Activated T-cell treated with anti-CD3 and anti-CD28 coated beads, Interleukin-2, amount 50 U/mL, for 1 hour (primary cell): ENCODE results near the gene FCSK.
A peak's percentile ranks its signal among the peaks of the same experiment; 100 is the strongest.
"Not testable (repeated sequence)": the region's sequence is repeated elsewhere in the genome, so short reads cannot be mapped to it uniquely, and the experiment has no call there.

Experiments used
- DNase-seq: peaks from one replicate; pipeline ENCODE4 v3.0.0-alpha.2; 2020

The FCSK gene

GRCh38 chr16:70432723-70433457 lies 21.5 kb upstream of the FCSK start:
- no peak for DNase-seq

- DNase-seq: no peak
Measured at GRCh38 chr16:70433458-70434103, 20.8 kb upstream of the FCSK start.

- DNase-seq: no peak
Measured at GRCh38 chr16:70434484-70435260, 19.7 kb upstream of the FCSK start.

DNA sequence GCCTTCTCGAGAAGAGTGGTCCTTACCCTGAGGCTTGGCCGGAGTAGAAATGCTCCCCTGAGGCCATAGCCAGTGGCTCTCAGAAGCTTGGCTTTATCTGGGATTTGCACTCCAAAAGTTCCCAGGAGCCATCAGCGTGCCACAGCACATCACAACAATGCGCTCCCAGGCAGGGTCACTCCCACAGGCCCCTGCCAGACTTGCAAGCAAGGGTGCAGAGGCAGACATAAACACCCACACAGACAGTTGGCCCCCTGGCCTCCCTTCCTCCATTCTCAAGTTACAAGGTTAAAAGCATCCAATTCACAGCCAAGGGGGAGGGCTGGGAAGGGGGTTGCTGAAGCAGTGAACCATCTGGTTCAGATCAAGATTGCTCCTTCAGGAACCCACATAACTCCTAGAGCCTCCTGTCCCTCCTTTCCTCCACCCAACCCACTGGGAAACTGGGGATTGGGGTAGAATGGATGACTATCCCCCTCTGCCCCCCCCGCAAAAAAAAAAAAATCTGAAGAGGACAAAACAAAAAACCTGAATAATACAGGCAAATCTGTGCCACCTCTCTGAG lies 17.3 kb upstream of the FCSK start:
- DNase-seq: no peak

DNA sequence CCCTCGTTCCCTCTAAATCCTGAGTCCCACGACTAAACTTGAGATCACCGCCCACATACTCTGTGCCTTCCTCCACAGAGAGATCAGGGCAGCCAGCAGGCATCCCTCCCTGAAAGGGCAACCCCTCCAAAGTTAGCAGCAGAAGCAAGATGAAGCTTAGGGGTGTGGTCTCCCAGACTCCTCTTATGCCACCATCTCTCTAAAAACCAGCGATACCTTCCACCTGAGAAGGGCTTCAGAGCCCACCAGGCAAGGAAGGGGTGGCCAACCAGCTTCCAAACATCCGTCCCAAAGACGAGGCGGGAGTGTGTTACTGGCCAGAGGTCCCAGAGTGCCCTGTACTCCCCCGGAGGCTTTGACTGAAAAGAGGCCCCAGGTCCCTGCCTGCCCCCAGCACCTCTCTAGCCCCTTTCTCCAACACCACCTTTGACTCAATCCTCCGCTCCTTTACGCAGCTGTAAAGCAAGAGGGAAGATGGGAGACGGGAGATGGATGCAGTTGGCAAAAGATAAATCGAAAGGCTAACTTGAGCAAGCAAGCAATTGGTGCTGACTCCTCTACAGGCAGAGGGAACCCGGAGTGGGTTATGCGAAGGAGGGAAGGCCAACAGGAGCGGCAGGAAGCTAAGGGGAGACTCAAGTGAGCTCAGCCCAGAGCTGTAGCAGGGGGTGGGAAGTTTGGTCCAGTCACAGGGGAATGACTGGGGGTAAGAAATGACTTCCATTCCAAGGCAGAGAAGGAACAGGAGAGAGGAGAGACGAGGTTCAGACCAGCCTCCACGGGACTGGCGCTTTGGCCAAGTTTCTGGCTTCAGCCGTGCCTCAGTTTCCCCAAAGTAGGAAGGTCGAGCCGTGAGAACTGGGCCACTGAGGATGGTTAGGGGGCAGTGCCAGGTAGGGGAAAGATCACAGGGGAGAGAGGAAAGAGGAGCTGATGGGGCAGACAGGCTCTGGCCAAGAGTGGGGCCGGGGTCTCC lies 16.5 kb upstream of the FCSK start:
- no peak for DNase-seq

GRCh38 chr16:70438585-70438968 lies 15.8 kb upstream of the FCSK start:
- DNase-seq: no peak

- DNase-seq: peak; percentile 93
Measured at GRCh38 chr16:70438969-70439862, 15.2 kb upstream of the FCSK start, which contains the start of gene ST3GAL2. ST3GAL2 (minus strand) TSS chr16:70439100; CDS start chr16:70398530, 40,570 bp downstream.

GRCh38 chr16:70440009-70440692 lies 14.2 kb upstream of the FCSK start:
- DNase-seq: no peak

GRCh38 chr16:70441406-70441990 lies 12.9 kb upstream of the FCSK start:
- DNase-seq: no peak

DNA sequence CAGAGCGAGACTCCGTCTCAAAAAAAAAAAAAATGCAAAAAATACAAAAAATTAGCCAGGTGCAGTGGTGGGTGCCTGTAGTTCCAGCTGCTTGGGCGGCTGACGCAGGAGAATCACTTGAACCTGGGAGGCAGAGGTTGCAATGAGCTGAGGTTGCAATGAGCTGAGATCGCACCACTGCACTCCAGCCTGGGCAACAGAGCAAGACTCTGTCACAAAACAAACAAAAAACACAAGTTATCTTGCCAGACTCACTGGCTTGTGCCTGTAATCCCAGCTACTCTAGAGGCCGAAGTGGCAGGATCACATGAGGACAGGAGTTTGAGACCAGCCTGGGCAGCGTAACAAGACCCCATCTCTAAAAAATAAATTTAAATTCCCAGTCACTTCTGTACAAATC lies 12.1 kb upstream of the FCSK start:
- no peak for DNase-seq

DNA sequence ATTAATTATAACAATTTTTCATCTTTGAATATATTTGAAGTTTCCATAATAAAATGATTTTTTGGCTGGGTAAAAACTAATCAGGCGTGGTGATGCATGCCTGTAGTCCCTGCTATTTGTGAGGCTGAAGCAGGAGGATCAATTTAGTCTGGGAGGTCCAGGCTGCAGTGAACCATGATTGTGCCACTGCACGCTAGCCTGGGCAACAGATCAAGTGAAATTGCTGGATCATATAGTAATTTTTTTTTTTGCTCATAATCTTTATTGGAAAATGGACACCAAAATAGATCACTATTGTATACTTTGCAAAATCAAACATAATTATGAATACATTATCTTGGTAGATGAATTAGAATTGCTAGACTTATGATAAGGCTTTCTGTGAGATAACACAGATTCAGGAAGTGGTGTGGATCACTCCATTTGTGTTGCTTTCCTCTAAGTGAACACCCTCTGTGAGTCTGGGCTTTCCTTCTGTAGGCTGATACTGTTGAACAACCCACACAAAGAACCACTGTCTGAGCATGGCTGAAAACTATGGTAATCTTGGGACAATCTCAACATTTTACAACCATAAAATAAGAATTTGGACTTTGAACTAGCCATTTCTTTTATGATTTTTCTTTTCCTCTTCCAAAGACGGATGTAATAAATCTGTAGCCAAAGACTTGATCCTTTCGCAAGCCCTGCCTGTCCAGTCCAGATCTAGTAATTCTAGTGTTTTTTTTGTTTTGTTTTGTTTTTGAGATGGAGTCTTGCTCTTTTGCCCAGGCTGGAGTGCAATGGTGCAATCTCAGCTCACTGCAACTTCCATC lies 9.9 kb upstream of the FCSK start:
- DNase-seq: no peak

DNA sequence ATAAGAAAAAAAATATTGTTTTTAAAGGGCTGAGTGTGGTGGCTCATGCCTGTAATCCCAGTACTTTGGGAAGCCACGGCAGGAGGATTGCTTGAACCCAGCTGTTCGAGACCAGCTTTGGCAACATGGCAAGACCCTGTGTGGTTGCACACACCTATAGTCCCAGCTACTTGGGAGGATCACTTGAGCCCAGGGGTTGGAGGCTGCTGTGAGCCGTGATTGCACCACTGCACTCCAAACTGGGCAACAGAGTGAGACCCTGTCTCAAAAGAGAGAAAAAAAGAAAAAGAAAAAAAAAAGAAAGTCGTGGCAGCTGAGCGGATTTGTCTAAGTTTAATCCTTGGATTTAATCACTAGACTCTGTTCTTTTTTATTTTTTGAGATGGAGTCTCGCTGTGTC lies 6.3 kb upstream of the FCSK start:
- DNase-seq: no peak

GRCh38 chr16:70450142-70451003 lies 4.0 kb upstream of the FCSK start:
- DNase-seq: not testable (repeated sequence)

- not testable (repeated sequence) for DNase-seq
Measured at GRCh38 chr16:70451004-70451340, 3.4 kb upstream of the FCSK start.

GRCh38 chr16:70453117-70453891 lies 1.1 kb upstream of the FCSK start:
- DNase-seq: no peak

GRCh38 chr16:70453892-70454221 lies 538 bp upstream of the FCSK start:
- DNase-seq: no peak

- no peak for DNase-seq
Measured at GRCh38 chr16:70455910-70456309, 1.5 kb downstream of the FCSK start.
